Transverse colon (tissue), 4 donors: Measurements from ENCODE around the gene AGXT2. TPM values are rescaled to one million over a fixed set of nuclear protein-coding genes. Genes with fewer than 3 reads are reported as not detected.

ENCODE experiments used
- DNase-seq: peaks from one replicate; pipeline ENCODE4 v3.0.0-alpha.2; 2019
- H3K27ac ChIP-seq, 4 donors: fragments of 200-600 bp; sonication (generic); 2 replicates each; pipeline ENCODE4 v1.5.1; 2016 to 2018; ENCODE audit warnings: inconsistent platforms in 4 of 4
- H3K27me3 ChIP-seq: fragments of 200-600 bp; sonication (generic); 2 replicates; pipeline ENCODE4 v1.5.1; 2017; ENCODE audit warnings: inconsistent platforms
- H3K36me3 ChIP-seq, 4 donors: fragments of 200-600 bp; sonication (generic); 2 replicates each; pipeline ENCODE4 v1.5.1; 2017 to 2019; ENCODE audit warnings: inconsistent platforms in 4 of 4
- H3K4me1 ChIP-seq, 4 donors: fragments of 200-600 bp; sonication (generic); 2 replicates each; pipeline ENCODE4 v1.5.1; 2017 to 2020; ENCODE audit warnings: inconsistent platforms in 4 of 4
- H3K4me3 ChIP-seq, 4 donors: fragments of 200-600 bp; sonication (generic); 1 replicate in 1 of 4; 2 replicates in 3 of 4; pipeline versions ENCODE4 v1.5.1 to v1.6.1; 2017 to 2019; ENCODE audit warnings: inconsistent platforms in 4 of 4
- H3K9me3 ChIP-seq, 2 donors: fragments of 200-600 bp; sonication (generic); 2 replicates each; pipeline ENCODE4 v1.5.1; 2017 to 2019; ENCODE audit warnings: inconsistent platforms in 2 of 2
- CTCF ChIP-seq, 5 experiments: fragments of 200-600 bp in 3 of 5; fragments of 450-650 bp in 2 of 5; sonication (generic) in 3 of 5; IDR thresholded peaks; 1 replicate in 2 of 5; 2 replicates in 3 of 5; pipeline ENCODE4 v1.5.1; 2016 to 2017; ENCODE audit warnings: antibody characterized with exemption in 5 of 5, inconsistent platforms in 3 of 5, mild to moderate bottlenecking in 2 of 5, moderate library complexity in 1 of 5
- EP300 ChIP-seq: sonication (generic); formaldehyde crosslinking; IDR thresholded peaks from one replicate; pipeline ENCODE4 v1.6.1; 2017; ENCODE audit warnings: antibody characterized with exemption, low read depth
- POLR2A ChIP-seq: fragments of 450-650 bp; IDR thresholded peaks from one replicate; pipeline ENCODE4 v1.6.1; 2016; ENCODE audit warnings: antibody characterized with exemption, mild to moderate bottlenecking, moderate library complexity
- POLR2AphosphoS5 ChIP-seq, 3 donors: sonication (generic); formaldehyde crosslinking; IDR thresholded peaks; one replicate each; pipeline ENCODE4 v1.6.1; 2016; ENCODE audit warnings: antibody characterized with exemption in 3 of 3
- WGBS, 2 donors: methylation state at CpG; one replicate each; pipeline ENCODE4 v1.1.5; 2018; ENCODE audit warnings: low coverage in 1 of 2; 5-methylcytosine and 5-hydroxymethylcytosine counted together
- in situ Hi-C, 4 donors: fragments of 200-750 bp; cut with MboI; loops; one replicate each; pipeline versions ENCODE4 v1.15.0 to v1.15.1; 2017; ENCODE audit warnings: low sequenced_read_pairs in 3 of 4, low pct_ligation_motif_present in 1 of 4, low pct_unique_long_range_greater_than_20kb in 1 of 4
- intact Hi-C: fragments of 100-400 bp; cut with DNase I; formaldehyde crosslinking; loops from one replicate; pipeline ENCODE4 v1.15.1; 2023; ENCODE audit warnings: low total_unique reads
- total RNA-seq, 4 donors: library from RNA; depleted of rRNA; stranded (reverse); fragments of >200 nt; gene quantifications; one replicate each; pipeline ENCODE4 v1.1.0, GENCODE V29; 2016

The AGXT2 gene
- total RNA-seq, 4 donors from 2014 or later, result not detected

GRCh38 chr5:35095366-35095765, 47.6 kb upstream of the AGXT2 start:
- Histone ChIP-seq H3K4me3 (no peak overlapping the region), H3K36me3 (no peaks in the 10 kb centered on the region), H3K4me1 (peaks cover 0 to 35% (median 3%) of the 10 kb centered on the region in 4 donors), H3K27ac (no peak overlapping the region), H3K9me3 (no peaks in the 10 kb centered on the region), H3K27me3 (no peaks in the 10 kb centered on the region)
- 78 to 80% methylated on average over 3 of the region's 3 CpGs for WGBS, 2 donors
- in situ Hi-C loops (loop anchor here (10.0 to 25.0 kb wide), 4 partner anchors 342 to 842 kb away; partner anchors contain the start of genes CAPSL (in 3 of the 4) and SPEF2 (in 1 of the 4)), intact Hi-C loops (no loop called here)
- no peak for DNase-seq
- TF ChIP-seq POLR2A (no peak), POLR2AphosphoS5 (IDR thresholded peaks at IDR 0.05) (no peak), CTCF (IDR thresholded peaks at IDR 0.05) (no peak), EP300 (no peak)

DNA sequence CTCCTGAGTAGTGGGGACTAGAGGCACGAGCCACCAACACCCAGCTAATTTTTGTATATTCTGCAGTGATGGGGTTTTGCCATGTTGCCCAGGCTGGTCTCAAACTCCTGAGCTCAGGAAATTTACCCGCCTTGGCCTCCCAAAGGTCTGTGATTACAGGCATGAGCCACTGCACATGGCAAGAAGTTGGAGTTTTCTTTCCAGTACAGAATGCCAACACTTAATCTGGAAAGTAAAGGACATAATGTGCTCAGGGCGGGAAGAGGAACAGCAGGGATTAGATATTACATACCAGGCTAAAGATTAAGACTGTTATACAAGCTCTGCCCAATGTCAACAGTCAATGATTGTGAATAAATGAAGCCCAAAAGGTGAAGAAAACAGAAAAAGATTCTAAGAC, 47.2 kb upstream of the AGXT2 start:
- H3K27ac ChIP-seq, result no peak overlapping the region
- no peak for DNase-seq
- WGBS, 2 donors, result 60 to 70% methylated on average over 1 to 3 of the region's 3 CpGs
- intact Hi-C loops, result no loop called here
- no peaks in the 10 kb centered on the region for H3K9me3 ChIP-seq
- TF ChIP-seq POLR2AphosphoS5 (IDR thresholded peaks at IDR 0.05) (no peak), POLR2A (no peak), EP300 (no peak), CTCF (IDR thresholded peaks at IDR 0.05) (no peak)
- H3K4me3 ChIP-seq, result no peak overlapping the region
- peaks cover 0 to 35% (median 3%) of the 10 kb centered on the region in 4 donors for H3K4me1 ChIP-seq
- no peaks in the 10 kb centered on the region for H3K27me3 ChIP-seq
- no peaks in the 10 kb centered on the region for H3K36me3 ChIP-seq
- in situ Hi-C loops, result loop anchor here (5.0 to 25.0 kb wide), 5 partner anchors 102 to 842 kb away; partner anchors contain the start of genes CAPSL (in 3 of the 4) and SPEF2 (in 1 of the 4)

GRCh38 chr5:35092703-35093102, 45.0 kb upstream of the AGXT2 start:
- in situ Hi-C loops, result loop anchor here (5.0 to 25.0 kb wide), 5 partner anchors 105 to 845 kb away; partner anchors contain the start of genes CAPSL (in 3 of the 4) and SPEF2 (in 1 of the 4)
- Histone ChIP-seq H3K4me1 (peaks cover 0 to 35% (median 3%) of the 10 kb centered on the region in 4 donors), H3K27me3 (no peaks in the 10 kb centered on the region), H3K27ac (no peak overlapping the region), H3K36me3 (no peaks in the 10 kb centered on the region), H3K4me3 (no peak overlapping the region), H3K9me3 (no peaks in the 10 kb centered on the region)
- TF ChIP-seq POLR2A (no peak), POLR2AphosphoS5 (IDR thresholded peaks at IDR 0.05) (no peak), CTCF (IDR thresholded peaks at IDR 0.05) (no peak), EP300 (no peak)
- WGBS, 2 donors, result 50 to 73% methylated on average over 2 of the region's 2 CpGs
- intact Hi-C loops, result no loop called here
- DNase-seq, result no peak

DNA sequence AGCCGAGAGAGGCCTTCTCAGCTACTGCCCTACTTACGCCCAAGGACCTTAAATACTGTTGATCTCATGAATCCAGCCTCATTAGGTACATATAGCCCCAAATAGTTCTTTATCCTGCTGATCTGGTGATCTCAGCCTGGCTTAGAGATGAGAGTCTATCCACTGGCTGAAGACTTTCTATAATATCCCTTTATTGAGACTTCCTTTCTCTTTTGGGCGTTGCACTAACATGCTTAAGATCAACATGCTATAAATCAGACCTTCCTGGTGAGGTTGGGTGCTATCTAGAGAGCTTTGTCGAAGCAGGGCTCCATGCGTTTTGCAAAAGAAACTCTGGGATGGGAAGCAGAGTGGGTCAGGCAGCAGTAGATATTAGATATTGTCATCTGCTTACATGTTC, 44.0 kb upstream of the AGXT2 start:
- H3K4me1 ChIP-seq, result peaks cover 0 to 35% (median 3%) of the 10 kb centered on the region in 4 donors
- DNase-seq, result no peak
- intact Hi-C loops (no loop called here), in situ Hi-C loops (loop anchor here (5.0 to 25.0 kb wide), 5 partner anchors 106 to 846 kb away; partner anchors contain the start of genes CAPSL (in 3 of the 4) and SPEF2 (in 1 of the 4))
- H3K36me3 ChIP-seq, result no peaks in the 10 kb centered on the region
- no peak overlapping the region for H3K4me3 ChIP-seq
- no peaks in the 10 kb centered on the region for H3K9me3 ChIP-seq
- TF ChIP-seq EP300 (no peak), POLR2A (no peak)
- 51 to 61% methylated on average over 4 to 5 of the region's 5 CpGs for whole genome bisulfite sequencing, 2 donors
- peak overlapping the region in 3 of 4 donors; percentile 38 to 55 (median 54) for H3K27ac ChIP-seq
- no peaks in the 10 kb centered on the region for H3K27me3 ChIP-seq
